ENCODE measurements around the gene L3HYPDH.
A peak's percentile ranks its signal among the peaks of the same experiment; 100 is the strongest.

The L3HYPDH gene

DNA sequence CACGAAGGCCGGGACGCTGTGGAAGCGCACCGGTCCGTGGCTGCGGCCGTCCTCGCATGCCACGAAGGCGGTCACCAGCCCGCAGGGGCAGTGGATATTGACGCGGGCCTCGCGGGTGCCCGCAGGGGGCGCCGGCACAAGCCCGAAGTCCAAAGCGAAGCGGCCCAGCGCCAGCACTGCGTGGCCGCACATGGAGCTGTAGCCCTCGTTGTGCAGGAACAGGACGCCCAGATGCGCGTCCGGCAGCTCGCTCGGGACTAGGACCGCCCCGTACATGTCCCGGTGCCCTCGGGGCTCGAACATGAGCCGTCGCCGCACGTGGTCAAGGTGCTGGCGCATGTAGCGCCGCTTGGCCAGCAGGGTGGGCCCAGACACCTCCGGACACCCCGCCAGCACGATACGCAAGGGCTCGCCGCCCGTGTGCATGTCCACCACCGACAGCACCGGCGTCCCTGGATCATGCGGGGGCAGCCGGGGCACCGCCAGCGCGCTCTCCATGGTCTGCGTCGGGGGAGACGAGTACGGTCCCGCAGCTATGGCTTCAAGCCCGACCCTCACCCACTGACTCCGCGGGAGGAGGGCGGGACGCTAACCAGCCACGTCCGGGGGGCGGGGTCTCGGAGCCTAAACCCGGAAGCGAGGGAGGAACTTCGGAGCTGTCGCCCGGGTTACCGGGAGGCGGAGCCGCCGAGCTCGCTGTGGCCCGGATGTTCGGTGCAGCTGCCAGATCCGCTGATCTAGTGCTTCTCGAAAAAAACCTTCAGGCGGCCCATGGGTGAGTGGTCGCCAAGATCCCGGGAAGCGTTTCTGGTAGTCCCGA, at the start of gene L3HYPDH, which contains the start of gene JKAMP:
TSS of gene L3HYPDH (minus strand) at position 590 of the 820 bp plus-strand sequence. CDS start at position 498, 92 bp downstream.
TSS of gene JKAMP (plus strand) at position 699 of the 820 bp plus-strand sequence. CDS start at position 772, 73 bp downstream.
- peaks cover 13% of the 10 kb centered on the region; the same call in 1 of the 2 replicates for H3K4me1 ChIP-seq (ENCODE audit: control insufficient read depth, insufficient read depth, low read length)
- H3K27me3 ChIP-seq (ENCODE audit: control insufficient read depth, insufficient read depth, low read length) = no peaks in the 10 kb centered on the region
- H3K27ac ChIP-seq (ENCODE audit: low read depth, low read length) = peak within 1 kb of the TSS; percentile 93
- peaks cover 27% of the 10 kb centered on the region for H3K36me3 ChIP-seq (ENCODE audit: control insufficient read depth, insufficient read depth, low read length)
- H3K9ac ChIP-seq (ENCODE audit: low read depth, low read length) = peak within 1 kb of the TSS; percentile 84
- no peaks in the 10 kb centered on the region for H3K9me3 ChIP-seq (ENCODE audit: control insufficient read depth, insufficient read depth, low read length)
- peak within 1 kb of the TSS; percentile 98 for H3K4me3 ChIP-seq (ENCODE audit: low read depth, low read length)

DNA sequence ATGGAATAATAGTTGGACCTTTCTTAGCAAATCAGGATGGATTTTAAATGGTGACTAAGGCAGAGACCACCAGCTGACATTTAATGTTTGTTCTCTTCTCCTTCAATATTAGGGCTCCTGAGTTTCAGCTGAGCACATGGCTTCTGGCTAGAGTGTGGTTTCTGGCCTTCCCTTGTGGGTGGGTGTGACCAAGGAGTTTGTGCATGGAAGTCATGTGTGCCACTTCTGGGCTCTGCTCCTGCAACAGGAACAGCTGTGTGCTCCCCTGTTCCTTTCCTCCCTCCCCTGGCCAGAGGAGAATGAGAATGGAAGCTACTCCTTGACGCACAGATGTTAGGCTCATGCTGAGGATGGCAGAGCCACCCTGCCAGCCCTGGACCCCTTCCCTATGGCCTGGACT, 48.2 kb upstream of the L3HYPDH start:
- no peak overlapping the region for H3K4me3 ChIP-seq (ENCODE audit: low read depth, low read length)
- no peaks in the 10 kb centered on the region for H3K9me3 ChIP-seq (ENCODE audit: control insufficient read depth, insufficient read depth, low read length)
- no peaks in the 10 kb centered on the region for H3K27me3 ChIP-seq (ENCODE audit: control insufficient read depth, insufficient read depth, low read length)
- no peaks in the 10 kb centered on the region for H3K4me1 ChIP-seq (ENCODE audit: control insufficient read depth, insufficient read depth, low read length)
- H3K36me3 ChIP-seq (ENCODE audit: control insufficient read depth, insufficient read depth, low read length) = no peaks in the 10 kb centered on the region
- no peak overlapping the region for H3K27ac ChIP-seq (ENCODE audit: low read depth, low read length)
- H3K9ac ChIP-seq (ENCODE audit: low read depth, low read length) = no peak overlapping the region

DNA sequence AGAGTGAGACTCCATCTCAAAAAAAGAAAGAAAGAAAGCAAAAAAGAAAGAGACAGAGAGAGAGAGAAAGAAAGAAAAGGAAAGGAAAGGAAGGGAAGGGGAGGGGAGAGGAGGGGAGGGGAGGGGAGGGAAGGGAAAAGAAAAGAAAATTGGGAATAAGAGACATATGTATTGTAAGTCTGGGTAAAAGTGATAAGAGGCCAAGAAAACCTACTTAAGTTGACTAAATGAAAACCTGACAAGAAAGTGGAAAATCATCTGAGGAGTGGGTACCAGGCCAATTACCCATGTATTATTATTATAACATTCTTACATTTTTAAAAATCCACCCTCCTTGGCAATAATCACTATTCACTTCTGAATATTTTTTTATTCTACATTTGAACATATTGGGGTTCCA, 46.1 kb upstream of the L3HYPDH start:
- Histone ChIP-seq H3K9me3 (ENCODE audit: control insufficient read depth, insufficient read depth, low read length) (no peaks in the 10 kb centered on the region), H3K36me3 (ENCODE audit: control insufficient read depth, insufficient read depth, low read length) (no peaks in the 10 kb centered on the region), H3K4me1 (ENCODE audit: control insufficient read depth, insufficient read depth, low read length) (no peaks in the 10 kb centered on the region), H3K27me3 (ENCODE audit: control insufficient read depth, insufficient read depth, low read length) (no peaks in the 10 kb centered on the region), H3K4me3 (ENCODE audit: low read depth, low read length) (no peak overlapping the region), H3K9ac (ENCODE audit: low read depth, low read length) (no peak overlapping the region), H3K27ac (ENCODE audit: low read depth, low read length) (no peak overlapping the region)

DNA sequence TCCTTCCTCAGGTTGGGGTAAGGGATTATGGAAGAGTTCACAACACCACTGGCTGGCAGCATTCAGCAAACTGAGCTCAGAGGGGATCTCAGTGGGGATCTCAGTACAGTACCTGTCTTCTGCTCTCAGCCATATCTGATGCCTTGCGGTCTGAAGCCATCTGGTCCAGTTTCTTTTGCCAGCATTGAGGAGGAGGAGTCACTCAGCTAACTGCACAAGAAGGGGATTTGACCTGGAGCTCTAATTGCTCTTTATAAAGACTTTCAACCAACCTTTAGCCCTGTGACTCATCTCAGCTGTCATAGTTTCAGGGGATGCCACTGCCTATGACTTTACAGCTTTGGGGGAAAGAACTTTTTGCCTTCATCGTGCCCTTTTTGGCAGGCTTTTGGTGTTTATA, 45.0 kb upstream of the L3HYPDH start:
- Histone ChIP-seq H3K9me3 (ENCODE audit: control insufficient read depth, insufficient read depth, low read length) (no peaks in the 10 kb centered on the region), H3K4me1 (ENCODE audit: control insufficient read depth, insufficient read depth, low read length) (no peaks in the 10 kb centered on the region)

DNA sequence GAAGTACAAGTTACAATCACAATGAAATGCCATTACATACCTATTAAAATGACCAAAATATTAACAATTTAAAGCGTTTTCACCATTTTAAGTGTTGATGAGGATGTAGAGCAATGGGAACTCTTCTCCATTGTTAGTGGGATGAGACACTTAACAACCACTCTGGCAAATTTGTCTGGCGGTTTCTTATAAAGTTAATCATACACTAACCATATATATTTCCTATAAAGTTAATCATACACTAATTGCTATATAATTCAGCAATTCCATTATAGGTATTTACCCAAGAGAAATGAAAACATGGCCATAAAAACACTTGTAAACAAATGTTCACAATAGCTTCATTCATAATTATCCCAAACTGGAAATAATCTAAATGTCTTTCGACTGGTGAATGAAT, 36.0 kb upstream of the L3HYPDH start:
- Histone ChIP-seq H3K9me3 (ENCODE audit: control insufficient read depth, insufficient read depth, low read length) (no peaks in the 10 kb centered on the region), H3K27me3 (ENCODE audit: control insufficient read depth, insufficient read depth, low read length) (no peaks in the 10 kb centered on the region), H3K36me3 (ENCODE audit: control insufficient read depth, insufficient read depth, low read length) (no peaks in the 10 kb centered on the region), H3K4me3 (ENCODE audit: low read depth, low read length) (no peak overlapping the region), H3K4me1 (ENCODE audit: control insufficient read depth, insufficient read depth, low read length) (no peaks in the 10 kb centered on the region), H3K27ac (ENCODE audit: low read depth, low read length) (no peak overlapping the region), H3K9ac (ENCODE audit: low read depth, low read length) (no peak overlapping the region)

More for the DNA sequence above, 45.0 kb upstream of the L3HYPDH start:
- H3K9ac ChIP-seq (ENCODE audit: low read depth, low read length) = no peak overlapping the region
- H3K36me3 ChIP-seq (ENCODE audit: control insufficient read depth, insufficient read depth, low read length) = no peaks in the 10 kb centered on the region
- no peaks in the 10 kb centered on the region for H3K27me3 ChIP-seq (ENCODE audit: control insufficient read depth, insufficient read depth, low read length)
- no peak overlapping the region for H3K4me3 ChIP-seq (ENCODE audit: low read depth, low read length)
- H3K27ac ChIP-seq (ENCODE audit: low read depth, low read length) = no peak overlapping the region

DNA sequence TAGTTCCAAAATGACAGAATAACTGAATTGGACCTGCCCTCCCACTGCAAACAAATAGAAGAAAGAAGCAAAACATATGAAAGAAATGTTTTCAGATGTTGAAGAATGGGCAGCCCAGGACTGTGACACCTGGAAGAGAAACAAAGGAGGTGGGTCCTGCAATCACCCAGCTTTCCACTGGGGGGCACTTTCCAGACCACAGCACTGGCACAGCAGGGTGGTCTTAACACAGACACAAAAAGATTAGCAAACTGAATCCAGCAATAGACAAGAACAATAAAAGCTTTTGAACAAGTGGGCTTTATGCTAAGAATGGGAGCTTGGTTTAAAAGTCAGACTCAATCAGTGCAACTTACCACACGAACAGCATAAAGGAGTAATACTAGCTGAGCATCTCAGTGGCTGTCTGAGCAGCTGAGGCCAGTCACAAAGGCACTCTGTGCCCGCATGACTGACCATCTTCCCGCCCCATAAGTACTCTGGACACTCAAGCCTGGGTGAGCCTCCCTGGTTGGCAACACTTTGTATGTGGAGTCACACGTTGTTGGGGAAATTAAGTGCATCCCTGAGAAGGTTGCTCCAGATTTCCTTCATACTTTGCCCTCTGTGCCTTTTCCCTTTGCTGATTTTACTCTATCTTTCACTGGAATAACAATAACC, 27.8 kb upstream of the L3HYPDH start:
- H3K4me3 ChIP-seq (ENCODE audit: low read depth, low read length) = no peak overlapping the region
- H3K4me1 ChIP-seq (ENCODE audit: control insufficient read depth, insufficient read depth, low read length) = no peaks in the 10 kb centered on the region
- H3K36me3 ChIP-seq (ENCODE audit: control insufficient read depth, insufficient read depth, low read length) = no peaks in the 10 kb centered on the region
- H3K27ac ChIP-seq (ENCODE audit: low read depth, low read length) = no peak overlapping the region
- no peak overlapping the region for H3K9ac ChIP-seq (ENCODE audit: low read depth, low read length)
- H3K9me3 ChIP-seq (ENCODE audit: control insufficient read depth, insufficient read depth, low read length) = peaks cover 8% of the 10 kb centered on the region
- no peaks in the 10 kb centered on the region for H3K27me3 ChIP-seq (ENCODE audit: control insufficient read depth, insufficient read depth, low read length)

DNA sequence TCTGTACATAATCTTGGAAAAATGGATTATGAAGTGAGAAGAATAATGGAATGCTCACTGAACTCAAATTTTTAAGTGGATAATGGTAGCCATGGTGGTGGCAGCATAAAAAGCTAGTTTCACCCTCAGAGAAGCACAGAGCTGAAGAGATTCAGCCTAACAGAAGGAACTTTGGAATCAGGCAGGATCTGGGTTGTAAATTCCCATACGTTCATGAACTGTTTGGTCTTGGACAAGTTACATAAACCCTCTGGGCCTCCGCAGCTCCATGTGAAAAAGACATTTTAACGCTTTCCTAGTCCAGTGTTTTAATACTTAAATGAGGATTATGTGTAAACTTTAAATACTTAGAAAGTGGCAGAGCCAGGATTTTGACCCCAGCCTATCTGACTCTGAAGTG, 26.8 kb upstream of the L3HYPDH start:
- H3K36me3 ChIP-seq (ENCODE audit: control insufficient read depth, insufficient read depth, low read length) = no peaks in the 10 kb centered on the region
- H3K9me3 ChIP-seq (ENCODE audit: control insufficient read depth, insufficient read depth, low read length) = peaks cover 8% of the 10 kb centered on the region
- H3K27me3 ChIP-seq (ENCODE audit: control insufficient read depth, insufficient read depth, low read length) = no peaks in the 10 kb centered on the region
- no peaks in the 10 kb centered on the region for H3K4me1 ChIP-seq (ENCODE audit: control insufficient read depth, insufficient read depth, low read length)
- no peak overlapping the region for H3K4me3 ChIP-seq (ENCODE audit: low read depth, low read length)
- H3K9ac ChIP-seq (ENCODE audit: low read depth, low read length) = no peak overlapping the region
- H3K27ac ChIP-seq (ENCODE audit: low read depth, low read length) = no peak overlapping the region

DNA sequence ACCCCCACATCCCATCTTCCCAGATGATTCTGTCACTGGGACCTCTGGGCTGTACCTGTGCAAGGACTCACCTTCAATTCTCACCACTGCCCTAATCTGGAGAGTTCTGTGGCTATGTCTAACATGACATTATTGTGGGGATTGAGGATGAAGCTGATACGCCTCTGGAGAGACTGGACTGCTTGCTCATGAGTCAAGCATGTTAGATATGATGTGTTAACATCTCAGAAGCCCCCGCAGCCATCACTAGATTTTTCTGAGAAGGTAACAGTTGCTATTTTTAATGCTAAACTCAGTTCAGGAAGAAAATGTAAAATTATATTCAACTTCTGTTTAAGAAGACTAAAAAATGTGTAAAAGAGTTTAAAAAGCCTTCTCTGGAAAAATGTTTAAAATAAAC, 25.8 kb upstream of the L3HYPDH start:
- H3K4me3 ChIP-seq (ENCODE audit: low read depth, low read length) = no peak overlapping the region
- no peaks in the 10 kb centered on the region for H3K4me1 ChIP-seq (ENCODE audit: control insufficient read depth, insufficient read depth, low read length)
- peaks cover 8% of the 10 kb centered on the region for H3K9me3 ChIP-seq (ENCODE audit: control insufficient read depth, insufficient read depth, low read length)
- H3K9ac ChIP-seq (ENCODE audit: low read depth, low read length) = no peak overlapping the region
- no peak overlapping the region for H3K27ac ChIP-seq (ENCODE audit: low read depth, low read length)
- no peaks in the 10 kb centered on the region for H3K27me3 ChIP-seq (ENCODE audit: control insufficient read depth, insufficient read depth, low read length)
- no peaks in the 10 kb centered on the region for H3K36me3 ChIP-seq (ENCODE audit: control insufficient read depth, insufficient read depth, low read length)

DNA sequence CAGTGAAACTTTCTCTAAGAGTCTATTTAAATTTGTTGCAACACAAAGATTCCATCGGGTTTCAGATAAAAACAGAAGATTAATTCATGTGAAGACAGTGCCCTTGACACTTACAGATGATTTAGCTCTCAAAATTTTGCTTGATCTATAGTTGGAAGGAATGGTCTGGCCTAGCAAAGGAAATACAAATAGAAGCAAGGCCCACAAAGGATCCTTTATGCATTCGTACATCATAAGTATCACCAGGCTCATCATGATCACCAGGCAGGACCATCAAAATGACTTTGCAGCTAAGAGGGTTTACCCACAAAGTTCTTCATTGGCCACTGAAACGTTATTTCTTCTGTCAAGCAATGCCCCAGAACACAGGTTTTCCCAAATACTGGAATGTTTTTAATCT, 24.9 kb upstream of the L3HYPDH start:
- Histone ChIP-seq H3K27ac (ENCODE audit: low read depth, low read length) (no peak overlapping the region), H3K9ac (ENCODE audit: low read depth, low read length) (no peak overlapping the region), H3K9me3 (ENCODE audit: control insufficient read depth, insufficient read depth, low read length) (peaks cover 8% of the 10 kb centered on the region), H3K4me1 (ENCODE audit: control insufficient read depth, insufficient read depth, low read length) (no peaks in the 10 kb centered on the region), H3K27me3 (ENCODE audit: control insufficient read depth, insufficient read depth, low read length) (no peaks in the 10 kb centered on the region), H3K4me3 (ENCODE audit: low read depth, low read length) (no peak overlapping the region), H3K36me3 (ENCODE audit: control insufficient read depth, insufficient read depth, low read length) (peaks cover 9% of the 10 kb centered on the region)

DNA sequence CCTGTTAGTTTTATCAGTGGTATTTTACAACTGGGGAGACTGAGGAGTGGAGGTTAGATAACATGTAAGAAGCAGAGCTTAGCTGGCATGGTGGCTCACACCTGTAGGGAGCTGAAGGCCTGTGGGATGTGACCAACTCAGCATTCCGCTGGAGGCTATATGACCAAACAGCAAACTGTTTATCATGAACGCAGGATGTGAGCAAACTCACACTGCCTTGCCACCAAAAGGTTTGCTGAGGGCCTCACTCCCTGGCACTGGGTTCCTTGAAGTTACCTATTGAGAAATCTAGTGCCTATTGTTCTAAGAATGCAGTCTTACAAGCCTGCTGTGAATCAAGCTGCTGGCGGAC, 23.5 kb upstream of the L3HYPDH start:
- H3K27ac ChIP-seq (ENCODE audit: low read depth, low read length) = no peak overlapping the region
- H3K36me3 ChIP-seq (ENCODE audit: control insufficient read depth, insufficient read depth, low read length) = peaks cover 14% of the 10 kb centered on the region
- H3K9ac ChIP-seq (ENCODE audit: low read depth, low read length) = no peak overlapping the region
- no peaks in the 10 kb centered on the region for H3K27me3 ChIP-seq (ENCODE audit: control insufficient read depth, insufficient read depth, low read length)
- no peaks in the 10 kb centered on the region for H3K9me3 ChIP-seq (ENCODE audit: control insufficient read depth, insufficient read depth, low read length)
- H3K4me1 ChIP-seq (ENCODE audit: control insufficient read depth, insufficient read depth, low read length) = no peaks in the 10 kb centered on the region
- H3K4me3 ChIP-seq (ENCODE audit: low read depth, low read length) = no peak overlapping the region

DNA sequence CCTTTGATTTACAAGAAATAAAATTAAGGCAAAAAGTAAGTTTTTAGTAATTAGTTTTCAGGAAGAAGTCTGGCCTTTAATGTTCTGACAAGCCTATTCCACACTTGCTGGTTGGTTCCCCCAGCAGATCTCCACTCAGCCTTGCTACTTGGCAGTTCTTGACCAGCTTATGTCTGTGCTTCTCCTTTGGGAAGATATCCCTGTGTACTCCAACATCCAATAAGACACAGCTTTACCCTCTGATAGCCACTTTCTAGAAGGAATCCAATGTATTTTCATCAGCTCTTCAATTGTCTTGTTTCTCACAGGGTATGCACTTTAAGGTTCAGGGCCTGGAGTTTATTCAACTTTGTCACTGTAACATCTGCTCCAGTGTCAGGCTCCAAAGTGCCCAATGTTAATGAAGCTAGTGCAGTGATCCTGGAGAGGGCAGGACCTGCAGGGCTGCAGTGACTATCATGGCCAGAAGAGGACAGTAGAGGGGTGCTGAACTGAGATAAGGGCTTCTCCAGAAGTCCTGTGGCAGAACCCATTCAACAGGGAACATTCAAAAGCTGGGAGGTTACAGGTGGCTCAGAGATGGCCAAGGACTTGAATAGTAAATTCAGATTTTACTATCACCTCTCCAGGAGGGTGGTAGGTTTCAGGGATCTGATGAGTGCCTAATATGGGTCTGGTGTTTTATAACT, 23.0 kb upstream of the L3HYPDH start:
- Histone ChIP-seq H3K4me1 (ENCODE audit: control insufficient read depth, insufficient read depth, low read length) (no peaks in the 10 kb centered on the region), H3K9me3 (ENCODE audit: control insufficient read depth, insufficient read depth, low read length) (no peaks in the 10 kb centered on the region), H3K9ac (ENCODE audit: low read depth, low read length) (no peak overlapping the region), H3K27me3 (ENCODE audit: control insufficient read depth, insufficient read depth, low read length) (no peaks in the 10 kb centered on the region), H3K4me3 (ENCODE audit: low read depth, low read length) (no peak overlapping the region), H3K36me3 (ENCODE audit: control insufficient read depth, insufficient read depth, low read length) (peaks cover 17% of the 10 kb centered on the region), H3K27ac (ENCODE audit: low read depth, low read length) (no peak overlapping the region)
